ENCODE data around the gene OSCAR. TPM values are rescaled to one million over a fixed set of nuclear protein-coding genes. Genes with fewer than 3 reads are reported as not detected.

Gene OSCAR
- total RNA-seq, 1 donor from 2014 or later: 59.5 TPM

DNA sequence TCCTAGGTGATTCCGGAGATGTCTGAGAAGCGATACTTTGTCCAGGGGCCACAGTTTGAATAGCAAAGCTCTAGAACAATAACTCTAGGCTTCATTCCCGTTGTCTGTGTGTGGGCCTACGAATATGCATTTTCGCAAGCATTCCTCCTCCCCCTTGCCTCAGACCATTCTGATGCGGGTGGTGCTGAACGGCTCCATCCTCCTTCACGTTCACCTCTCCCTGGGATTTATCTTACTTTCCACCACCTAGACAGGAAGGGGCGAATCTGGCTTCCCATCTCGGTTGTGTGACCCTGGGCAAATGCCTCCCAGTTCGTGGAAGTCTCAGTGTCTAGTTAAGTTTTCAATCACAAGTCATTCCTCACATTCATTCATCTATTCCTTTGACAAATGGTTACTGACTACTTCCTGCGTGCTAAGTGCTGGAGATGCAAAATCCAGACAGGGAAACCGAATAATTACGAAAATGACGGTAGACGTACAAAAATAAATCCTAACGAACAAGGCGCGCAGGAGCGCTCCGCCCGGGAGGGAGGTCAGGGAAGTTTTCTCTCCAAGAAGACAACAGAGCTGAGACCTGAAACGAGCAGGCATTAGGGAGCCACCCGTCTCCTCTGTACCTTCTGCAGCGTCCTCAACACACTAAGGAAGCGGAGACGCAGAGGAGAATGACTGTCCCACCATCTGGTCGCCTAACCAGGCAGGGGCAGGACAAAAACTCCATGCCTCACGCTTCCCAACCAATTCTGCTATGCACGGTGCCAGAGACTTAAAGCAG lies 35.7 kb upstream of the OSCAR start:
- peak overlapping the region; percentile 59 for H3K4me3 ChIP-seq
- TF ChIP-seq, protein P1, sequence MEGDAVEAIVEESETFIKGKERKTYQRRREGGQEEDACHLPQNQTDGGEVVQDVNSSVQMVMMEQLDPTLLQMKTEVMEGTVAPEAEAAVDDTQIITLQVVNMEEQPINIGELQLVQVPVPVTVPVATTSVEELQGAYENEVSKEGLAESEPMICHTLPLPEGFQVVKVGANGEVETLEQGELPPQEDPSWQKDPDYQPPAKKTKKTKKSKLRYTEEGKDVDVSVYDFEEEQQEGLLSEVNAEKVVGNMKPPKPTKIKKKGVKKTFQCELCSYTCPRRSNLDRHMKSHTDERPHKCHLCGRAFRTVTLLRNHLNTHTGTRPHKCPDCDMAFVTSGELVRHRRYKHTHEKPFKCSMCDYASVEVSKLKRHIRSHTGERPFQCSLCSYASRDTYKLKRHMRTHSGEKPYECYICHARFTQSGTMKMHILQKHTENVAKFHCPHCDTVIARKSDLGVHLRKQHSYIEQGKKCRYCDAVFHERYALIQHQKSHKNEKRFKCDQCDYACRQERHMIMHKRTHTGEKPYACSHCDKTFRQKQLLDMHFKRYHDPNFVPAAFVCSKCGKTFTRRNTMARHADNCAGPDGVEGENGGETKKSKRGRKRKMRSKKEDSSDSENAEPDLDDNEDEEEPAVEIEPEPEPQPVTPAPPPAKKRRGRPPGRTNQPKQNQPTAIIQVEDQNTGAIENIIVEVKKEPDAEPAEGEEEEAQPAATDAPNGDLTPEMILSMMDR (IDR thresholded peaks at IDR 0.05): no peak
- intact Hi-C loops (cut with DNase I): no loop called here
- peaks cover 12% of the 10 kb centered on the region for H3K36me3 ChIP-seq
- H3K27ac ChIP-seq: peak overlapping the region; percentile 55
- ATAC-seq (no peak), DNase-seq (no peak)
- peaks cover 33% of the 10 kb centered on the region for H3K4me1 ChIP-seq
- H3K9me3 ChIP-seq: no peaks in the 10 kb centered on the region
- H3K27me3 ChIP-seq: no peaks in the 10 kb centered on the region

DNA sequence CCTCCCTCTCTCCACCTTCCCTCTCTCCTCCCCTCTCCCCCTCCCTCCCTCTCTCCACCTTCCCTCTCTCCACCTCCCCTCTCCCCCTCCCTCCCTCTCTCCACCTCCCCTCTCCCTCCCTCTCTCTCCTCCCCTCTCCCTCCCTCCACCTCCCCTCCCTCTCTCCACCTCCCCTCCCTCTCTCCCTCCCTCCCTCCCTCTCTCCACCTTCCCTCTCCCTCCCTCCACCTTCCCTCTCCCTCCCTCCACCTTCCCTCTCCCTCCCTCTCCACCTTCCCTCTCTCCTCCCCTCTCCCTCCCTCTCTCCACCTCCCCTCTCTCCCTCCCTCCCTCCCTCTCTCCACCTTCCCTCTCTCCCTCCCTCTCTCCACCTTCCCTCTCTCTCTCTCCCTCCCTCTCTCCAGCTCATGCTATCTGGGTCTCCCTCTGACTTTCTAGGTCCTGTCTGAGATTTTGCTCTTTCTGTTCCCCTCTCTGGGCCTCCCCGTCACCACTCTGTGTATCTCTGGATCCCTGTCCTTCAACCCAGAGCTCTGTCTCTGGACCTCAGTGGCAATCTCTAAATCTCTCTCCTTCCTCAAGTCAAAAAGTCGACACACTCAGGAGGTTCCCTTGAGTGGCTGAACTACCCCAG lies 33.5 kb upstream of the OSCAR start:
- H3K36me3 ChIP-seq: peaks cover 23% of the 10 kb centered on the region
- H3K27me3 ChIP-seq: no peaks in the 10 kb centered on the region
- no peak for DNase-seq
- no peak for ATAC-seq
- intact Hi-C loops (cut with DNase I): no loop called here
- no peaks in the 10 kb centered on the region for H3K9me3 ChIP-seq
- H3K4me1 ChIP-seq: peaks cover 14% of the 10 kb centered on the region
- H3K4me3 ChIP-seq: no peak overlapping the region
- no peak overlapping the region for H3K27ac ChIP-seq
- TF ChIP-seq, protein P1 (IDR thresholded peaks at IDR 0.05): no peak

DNA sequence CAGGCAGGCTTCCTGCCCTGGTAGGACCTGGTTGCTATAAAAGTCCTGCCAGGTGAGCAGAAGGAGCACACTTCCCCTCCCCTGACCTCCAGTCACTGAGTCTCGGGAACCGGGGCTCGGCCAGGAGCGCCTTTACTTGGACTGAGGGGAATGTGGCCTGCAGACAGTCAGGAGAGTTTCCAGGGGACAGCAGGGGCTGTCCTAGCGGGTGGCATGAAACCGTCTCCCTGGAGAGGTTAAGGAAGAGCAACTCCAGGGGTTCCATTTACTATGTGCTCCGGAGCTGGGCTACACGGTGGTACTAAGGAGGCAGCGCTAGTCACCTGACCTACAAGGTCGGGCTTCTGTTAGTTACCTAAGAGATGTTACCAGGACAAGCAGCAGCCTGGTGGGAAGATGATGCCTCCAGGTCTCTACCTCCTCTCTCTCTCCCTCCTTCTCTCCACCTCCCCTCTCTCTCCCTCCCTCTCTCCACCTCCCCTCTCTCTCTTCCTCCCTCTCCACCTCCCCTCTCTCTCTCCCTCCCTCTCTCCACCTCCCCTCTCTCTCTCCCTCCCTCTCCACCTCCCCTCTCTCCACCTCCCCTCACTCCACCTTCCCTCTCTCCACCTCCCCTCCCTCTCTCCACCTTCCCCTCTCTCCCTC lies 32.8 kb upstream of the OSCAR start:
- no peaks in the 10 kb centered on the region for H3K27me3 ChIP-seq
- DNase-seq: no peak
- TF ChIP-seq, protein P1 (IDR thresholded peaks at IDR 0.05): no peak
- peaks cover 8% of the 10 kb centered on the region for H3K4me1 ChIP-seq
- peaks cover 29% of the 10 kb centered on the region for H3K36me3 ChIP-seq
- H3K9me3 ChIP-seq: no peaks in the 10 kb centered on the region
- H3K4me3 ChIP-seq: no peak overlapping the region
- intact Hi-C loops (cut with DNase I): no loop called here
- no peak for ATAC-seq
- H3K27ac ChIP-seq: no peak overlapping the region

DNA sequence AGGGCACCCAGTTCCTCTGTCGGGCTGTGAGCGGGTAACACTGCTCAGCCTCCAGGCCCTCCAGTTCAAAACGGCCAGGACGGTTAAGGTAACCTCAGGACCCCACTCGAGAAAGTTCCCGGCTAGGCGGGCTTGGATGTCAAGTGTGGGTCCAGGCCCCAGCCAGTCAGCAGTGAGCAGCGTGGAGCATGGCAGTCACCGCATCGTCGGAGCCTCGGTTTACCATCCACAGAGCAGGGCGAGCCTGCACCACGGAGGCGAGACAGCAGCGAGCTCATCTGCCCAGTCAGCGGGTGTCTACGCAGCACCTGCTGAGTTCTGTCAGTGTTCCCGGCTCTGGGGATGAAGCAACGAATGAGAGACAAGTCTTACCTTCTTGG lies 29.0 kb upstream of the OSCAR start:
- peaks cover 68% of the 10 kb centered on the region for H3K36me3 ChIP-seq

DNA sequence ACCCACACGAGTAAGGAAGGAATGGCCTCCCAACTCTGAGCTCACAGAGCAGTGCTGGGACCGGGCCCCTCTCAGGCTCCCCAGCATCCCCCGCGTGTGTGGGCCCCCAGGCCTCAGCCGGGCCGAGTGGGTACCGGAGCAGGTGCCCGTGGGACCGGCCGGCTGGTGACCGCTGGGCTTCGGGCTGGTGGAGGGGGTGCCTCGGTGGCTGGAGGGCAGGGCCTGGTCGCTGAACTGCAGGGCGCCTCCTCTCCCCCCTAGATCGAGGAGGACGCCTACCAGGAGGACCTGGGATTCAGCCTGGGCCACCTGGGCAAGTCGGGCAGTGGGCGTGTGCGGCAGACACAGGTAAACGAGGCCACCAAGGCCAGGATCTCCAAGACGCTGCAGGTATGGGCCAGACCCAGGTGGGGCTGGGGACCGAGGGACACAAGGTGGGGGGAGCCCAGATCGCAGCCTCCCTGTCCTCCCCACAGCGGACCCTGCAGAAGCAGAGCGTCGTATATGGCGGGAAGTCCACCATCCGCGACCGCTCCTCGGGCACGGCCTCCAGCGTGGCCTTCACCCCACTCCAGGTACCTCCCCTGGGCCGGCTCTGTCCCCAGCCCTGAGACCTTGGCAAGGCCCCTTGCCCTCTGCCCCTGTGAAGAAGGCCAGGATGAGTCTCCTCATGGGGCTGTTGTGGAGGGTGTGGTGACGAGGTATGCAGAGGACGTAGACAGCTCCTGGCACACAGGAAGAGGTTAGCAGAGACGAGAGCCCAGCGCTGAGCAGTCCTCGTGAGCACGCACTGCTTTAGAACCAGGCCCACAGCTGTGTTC lies 28.4 kb upstream of the OSCAR start:
- H3K9me3 ChIP-seq: no peaks in the 10 kb centered on the region
- TF ChIP-seq, protein P1 (IDR thresholded peaks at IDR 0.05): no peak
- no peak overlapping the region for H3K27ac ChIP-seq
- peaks cover 74% of the 10 kb centered on the region for H3K36me3 ChIP-seq
- H3K4me1 ChIP-seq: no peaks in the 10 kb centered on the region
- intact Hi-C loops (cut with DNase I): no loop called here
- no peak overlapping the region for H3K4me3 ChIP-seq
- DNase-seq: no peak
- no peak for ATAC-seq
- H3K27me3 ChIP-seq: no peaks in the 10 kb centered on the region

More for the DNA sequence above, 29.0 kb upstream of the OSCAR start:
- Histone ChIP-seq H3K9me3 (no peaks in the 10 kb centered on the region), H3K4me1 (no peaks in the 10 kb centered on the region), H3K4me3 (no peak overlapping the region), H3K27ac (no peak overlapping the region), H3K27me3 (no peaks in the 10 kb centered on the region)
- intact Hi-C loops (cut with DNase I): no loop called here
- TF ChIP-seq, protein P1 (IDR thresholded peaks at IDR 0.05): no peak
- DNase-seq (no peak), ATAC-seq (no peak)
